ENCODE data around the gene PLPP2. TPM values are rescaled to one million over a fixed set of nuclear protein-coding genes. Genes with fewer than 3 reads are reported as not detected.

Gene PLPP2
- total and polyA plus RNA-seq, 9 of the 15 experiments (the other 6 are each of a cell fraction or from before 2014, with no cell fraction given) = 0.51 to 4.4 (median 2.2) TPM; not detected in 1

- ChIA-PET CTCF (ENCODE audit: low intra/inter-chr PET ratio) (no interaction called here), POLR2A (interaction anchor here (0.8 kb wide), 1 partner anchor 95 kb away, joined by 4 read pairs; no protein-coding TSS in a partner anchor)
- H3K36me3 ChIP-seq (ENCODE audit: control insufficient read depth, insufficient read depth, low read length) = no peaks in the 10 kb centered on the region
- FAIRE-seq (no peak), DNase-seq (ENCODE audit: extremely low read depth in 1 of 4, low spot score in 3 of 4) (no peak), ATAC-seq (no peak)
- no peak overlapping the region for H3K4me2 ChIP-seq (ENCODE audit: insufficient read depth, low read length)
- in situ Hi-C loops (cut with MboI) (no loop called here), intact Hi-C loops (cut with micrococcal nuclease) (no loop called here)
- H3K4me1 ChIP-seq (replicated peaks in 1 of 2; ENCODE audit: control insufficient read depth in 2 of 2, insufficient read depth in 2 of 2, low read length in 2 of 2) = peaks cover 0 to 15% of the 10 kb centered on the region in 2 experiments; a peak in 1 of 5 replicates
- 16% methylated on average over 8 of the region's 8 CpGs for WGBS (ENCODE audit: insufficient coverage, low coverage, missing lambda C conversion rate)
- no peak overlapping the region for H2AFZ ChIP-seq (ENCODE audit: low read depth, low read length)
- H3K27me3 ChIP-seq (ENCODE audit: control insufficient read depth in 2 of 2, insufficient read depth in 2 of 2, low read length in 2 of 2) = peaks cover 15 to 38% of the 10 kb centered on the region in 2 experiments
- H3K4me3 ChIP-seq = no peak overlapping the region
- H3K9me1 ChIP-seq (ENCODE audit: control insufficient read depth, insufficient read depth, low read length) = no peaks in the 10 kb centered on the region
- no peaks in the 10 kb centered on the region for H3K9me3 ChIP-seq (replicated peaks; ENCODE audit: control insufficient read depth, insufficient read depth, low read depth, low read length)
- H3K79me2 ChIP-seq (ENCODE audit: control insufficient read depth, insufficient read depth, low read length) = no peaks in the 10 kb centered on the region
- TF ChIP-seq ILK (tag; IDR thresholded peaks at IDR 0.05; ENCODE audit: borderline replicate concordance, low read depth) (no peak), STAG1 (CRISPR knock-in tag; IDR thresholded peaks at IDR 0.05; ENCODE audit: borderline replicate concordance) (no peak), ZFP91 (CRISPR knock-in tag; IDR thresholded peaks at IDR 0.05) (no peak), ZNF354B (CRISPR knock-in tag; IDR thresholded peaks at IDR 0.05) (no peak), POLR3G (IDR thresholded peaks at IDR 0.05; ENCODE audit: extremely low read depth, insufficient read length, insufficient replicate concordance) (no peak), KDM5B (IDR thresholded peaks at IDR 0.05; ENCODE audit: insufficient replicate concordance, low read depth, low read length) (no peak), FOXK1 (CRISPR knock-in tag; IDR thresholded peaks at IDR 0.05; ENCODE audit: borderline replicate concordance) (no peak), ZNF644 (tag; IDR thresholded peaks at IDR 0.05; ENCODE audit: low read depth) (no peak), KLF10 (CRISPR knock-in tag; IDR thresholded peaks at IDR 0.05) (no peak), ID3 (CRISPR knock-in tag; IDR thresholded peaks at IDR 0.05) (no peak), ID3 (tag; IDR thresholded peaks at IDR 0.05) (no peak), STAT5B (CRISPR knock-in tag; IDR thresholded peaks at IDR 0.05) (no peak), FOXP1 (CRISPR knock-in tag; IDR thresholded peaks at IDR 0.05) (no peak), SMAD2 (IDR thresholded peaks at IDR 0.05; ENCODE audit: low read depth, low read length) (no peak), NBN (IDR thresholded peaks at IDR 0.05; ENCODE audit: low read depth) (no peak), ZNF740 (CRISPR knock-in tag; IDR thresholded peaks at IDR 0.05) (no peak), ZNF740 (tag; IDR thresholded peaks at IDR 0.05) (no peak), MTF1 (CRISPR knock-in tag; IDR thresholded peaks at IDR 0.05; ENCODE audit: borderline replicate concordance) (no peak)
- no peak overlapping the region for H3K27ac ChIP-seq (ENCODE audit: extremely low read depth, low read depth, low read length)
- BruUV-seq (replicated peaks) = no TSS peak
- 0 out of 2 replicates have a peak, but pooled peaks cover 12% of the 10 kb centered on the region for H4K20me1 ChIP-seq (replicated peaks; ENCODE audit: control insufficient read depth, insufficient read depth, low read length)
- H3K9ac ChIP-seq (ENCODE audit: insufficient read depth in 1 of 2, low read depth in 2 of 2, low read length in 2 of 2) = no peak overlapping the region
Measured at GRCh38 chr19:279231-279630, 12.0 kb downstream of the PLPP2 start.

All from K562 (cell line).